NB4 (cell line): ENCODE measurements around the gene CD82.

Experiments used
- CTCF ChIP-seq: IDR thresholded peaks from one replicate; pipeline ENCODE4 v1.5.1; 2012; ENCODE audit warnings: low read depth, low read length
- MAX ChIP-seq: IDR thresholded peaks from 2 replicates; pipeline ENCODE4 v1.6.1; 2011; ENCODE audit warnings: low read depth, low read length
- MYC ChIP-seq: IDR thresholded peaks from 2 replicates; pipeline ENCODE4 v1.6.1; 2011; ENCODE audit warnings: low read depth, low read length
- POLR2A ChIP-seq: IDR thresholded peaks from 2 replicates; pipeline ENCODE4 v1.6.1; 2011; ENCODE audit warnings: mild to moderate bottlenecking; ENCODE audit not compliant: insufficient read length; ENCODE audit errors: extremely low read depth

- TF ChIP-seq POLR2A, result no peak
- no peak for TF ChIP-seq CTCF
- no peak for TF ChIP-seq MAX
- no peak for TF ChIP-seq MYC
Measured at GRCh38 chr11:44659641-44660040, 94.2 kb downstream of the CD82 start.
